HL-60 (cell line): ENCODE measurements around the gene ZNRF2.

Source experiments
- CTCF ChIP-seq: IDR thresholded peaks from one replicate; pipeline ENCODE4 v1.5.1; 2011; ENCODE audit warnings: low read length, control low read depth, inconsistent platforms; ENCODE audit not compliant: insufficient read depth
- POLR2AphosphoS5 ChIP-seq: IDR thresholded peaks from 2 replicates; pipeline ENCODE4 v1.6.1; 2012; ENCODE audit warnings: low read depth

- TF ChIP-seq CTCF, result no peak
- TF ChIP-seq POLR2AphosphoS5, result no peak
Measured at GRCh38 chr7:30253796-30254165, 30.6 kb upstream of the ZNRF2 start.
